GM18502 (cell line): ENCODE results near the gene CTAG1A.
"Not testable (repeated sequence)": the region's sequence is repeated elsewhere in the genome, so short reads cannot be mapped to it uniquely, and the experiment has no call there.

Experiments
- ATAC-seq: cut with Tn5 transposase; IDR thresholded peaks from one replicate; pipeline ENCODE4 v1.9.1; 2021; ENCODE audit warnings: mild to moderate bottlenecking; ENCODE audit not compliant: unreplicated experiment, poor library complexity

The CTAG1A gene

GRCh38 chrX:154607976-154608375 is 23.0 kb downstream of the CTAG1A start:
- ATAC-seq, result not testable (repeated sequence)

DNA sequence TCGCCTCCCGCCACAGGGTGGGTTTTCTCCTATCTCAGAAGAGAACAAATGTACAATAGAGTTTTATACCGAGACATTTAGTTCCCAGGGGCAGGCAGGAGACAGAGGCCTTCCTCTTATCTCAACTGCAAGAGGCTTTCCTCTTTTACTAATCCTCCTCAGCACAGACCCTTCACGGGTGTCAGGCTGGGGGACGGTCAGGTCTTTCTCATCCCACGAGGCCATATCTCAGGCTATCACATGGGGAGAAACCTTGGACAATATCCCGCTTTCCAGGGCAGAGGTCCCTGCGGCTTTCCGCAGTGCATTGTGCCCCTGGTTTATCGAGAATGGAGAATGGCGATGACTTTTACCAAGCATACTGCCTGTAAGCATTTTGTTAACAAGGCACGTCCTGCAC is 23.9 kb downstream of the CTAG1A start:
- not testable (repeated sequence) for ATAC-seq

- not testable (repeated sequence) for ATAC-seq
These were observed 26.2 kb downstream of the CTAG1A start for GRCh38 chrX:154611146-154611545.

DNA sequence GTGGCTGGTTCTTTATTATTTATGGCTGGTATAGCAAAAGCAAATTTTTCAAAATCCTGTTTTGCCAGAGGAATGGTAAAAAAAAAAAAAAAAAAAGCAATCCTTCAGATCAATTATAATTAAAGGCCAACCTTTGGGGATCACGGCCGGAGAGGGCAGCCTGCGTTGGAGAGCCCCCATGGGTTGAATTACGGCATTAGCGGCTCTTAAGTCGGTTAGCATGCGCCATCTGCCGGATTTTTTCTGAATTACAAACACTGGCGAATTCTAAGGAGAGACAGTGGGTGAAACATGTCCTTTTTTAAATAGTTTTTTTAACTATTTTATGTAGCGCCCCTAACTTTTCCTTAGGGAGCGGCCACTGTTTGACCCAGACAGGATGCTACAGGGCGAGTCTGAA is 28.7 kb downstream of the CTAG1A start:
- ATAC-seq, result not testable (repeated sequence)

DNA sequence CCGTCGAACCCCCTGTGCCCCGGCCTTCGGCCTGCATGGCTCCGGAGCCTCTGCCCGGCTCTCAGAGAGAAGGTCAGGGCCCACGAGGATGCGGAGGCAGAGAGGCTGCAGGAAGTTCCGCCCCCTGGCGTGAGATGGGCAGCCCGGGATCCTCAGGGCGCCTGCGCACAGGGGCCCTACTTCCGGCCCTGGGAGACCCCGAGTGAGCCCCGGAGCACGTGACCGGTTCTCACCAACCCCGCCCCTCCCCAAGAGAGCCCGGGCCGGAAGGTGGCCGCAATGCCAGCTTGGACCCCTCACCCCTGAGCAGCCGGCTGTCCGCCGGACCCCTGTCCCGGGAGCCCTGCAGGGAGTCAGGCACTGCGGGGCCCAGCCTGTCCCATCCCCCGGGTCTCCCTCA is 34.2 kb downstream of the CTAG1A start, which contains the start of gene CTAG1B:
Gene CTAG1B (minus strand): TSS at position 101 of the 400 bp plus-strand sequence. CDS start 64 bp downstream, at position 37.
- not testable (repeated sequence) for ATAC-seq

- not testable (repeated sequence) for ATAC-seq
These were observed 36.0 kb downstream of the CTAG1A start for GRCh38 chrX:154620767-154621414.

GRCh38 chrX:154628960-154629359 is 44.0 kb downstream of the CTAG1A start:
- ATAC-seq, result not testable (repeated sequence)

DNA sequence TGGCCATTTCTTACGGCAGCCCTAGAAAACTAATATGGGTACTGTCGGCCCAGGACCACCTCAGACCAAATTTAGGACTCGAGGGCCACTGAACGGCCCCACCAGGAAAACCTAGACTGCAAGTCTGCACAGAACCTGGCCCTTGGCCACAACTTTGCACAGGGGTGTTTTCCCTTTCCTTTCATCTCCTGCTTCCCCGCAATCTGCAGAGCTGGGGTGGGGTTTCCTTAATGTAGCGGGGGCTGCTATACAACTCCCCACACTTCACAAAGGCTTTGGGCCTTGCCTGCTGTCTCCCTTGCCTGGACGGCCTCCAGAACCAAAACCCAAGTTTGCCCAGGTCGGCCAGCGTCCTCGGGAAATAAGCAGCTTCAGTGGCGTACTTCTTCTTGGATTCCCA is 46.0 kb downstream of the CTAG1A start:
- ATAC-seq, result not testable (repeated sequence)

GRCh38 chrX:154633661-154634060 is 48.7 kb downstream of the CTAG1A start:
- not testable (repeated sequence) for ATAC-seq
